HUES6 (cell line): Measurements from ENCODE around the gene ARMC2.
"Not testable (repeated sequence)": the region's sequence is repeated elsewhere in the genome, so short reads cannot be mapped to it uniquely, and the experiment has no call there.

ENCODE experiments used
- H3K27ac ChIP-seq: 2 replicates; pipeline ENCODE4 v1.7.0; 2013; ENCODE audit warnings: low read depth, mild to moderate bottlenecking, low read length, inconsistent platforms
- H3K27me3 ChIP-seq: 2 replicates; pipeline ENCODE4 v1.6.1; 2013; ENCODE audit warnings: low read length; ENCODE audit not compliant: control insufficient read depth, insufficient read depth
- H3K36me3 ChIP-seq: 2 replicates; pipeline ENCODE4 v1.6.1; 2013; ENCODE audit warnings: low read length; ENCODE audit not compliant: control insufficient read depth, insufficient read depth
- H3K4me1 ChIP-seq: 2 replicates; pipeline ENCODE4 v1.6.1; 2013; ENCODE audit warnings: low read length; ENCODE audit not compliant: control insufficient read depth, insufficient read depth
- H3K4me3 ChIP-seq: 2 replicates; pipeline ENCODE4 v1.5.1; 2013; ENCODE audit warnings: low read depth, low read length
- H3K9ac ChIP-seq: one replicate; pipeline ENCODE4 v1.6.1; 2013; ENCODE audit warnings: mild to moderate bottlenecking, low read length
- H3K9me3 ChIP-seq: 2 replicates; pipeline ENCODE4 v1.6.1; 2013; ENCODE audit warnings: low read depth, low read length; ENCODE audit not compliant: control insufficient read depth, insufficient read depth

ARMC2 gene

DNA sequence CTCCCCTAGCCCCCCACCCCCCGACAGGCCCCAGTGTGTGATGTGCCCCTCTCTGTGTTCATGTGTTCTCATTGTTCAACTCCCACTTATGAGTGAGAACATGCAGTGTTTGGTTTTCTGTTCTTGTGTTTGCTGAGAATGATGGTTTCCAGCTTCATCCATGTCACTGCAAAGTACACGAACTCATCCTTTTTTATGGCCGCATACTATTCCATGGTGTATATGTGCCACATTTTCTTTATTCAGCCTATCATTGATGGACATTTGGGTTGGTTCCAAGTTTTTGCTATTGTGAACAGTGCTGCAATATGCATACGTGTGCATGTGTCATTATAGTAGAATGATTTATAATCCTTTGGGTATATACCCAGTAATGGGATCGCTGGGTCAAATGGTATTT is 42.7 kb downstream of the ARMC2 start:
- not testable (repeated sequence) for H3K9me3 ChIP-seq, H3K27ac ChIP-seq, H3K9ac ChIP-seq, H3K4me1 ChIP-seq, H3K36me3 ChIP-seq, H3K4me3 ChIP-seq, H3K27me3 ChIP-seq

DNA sequence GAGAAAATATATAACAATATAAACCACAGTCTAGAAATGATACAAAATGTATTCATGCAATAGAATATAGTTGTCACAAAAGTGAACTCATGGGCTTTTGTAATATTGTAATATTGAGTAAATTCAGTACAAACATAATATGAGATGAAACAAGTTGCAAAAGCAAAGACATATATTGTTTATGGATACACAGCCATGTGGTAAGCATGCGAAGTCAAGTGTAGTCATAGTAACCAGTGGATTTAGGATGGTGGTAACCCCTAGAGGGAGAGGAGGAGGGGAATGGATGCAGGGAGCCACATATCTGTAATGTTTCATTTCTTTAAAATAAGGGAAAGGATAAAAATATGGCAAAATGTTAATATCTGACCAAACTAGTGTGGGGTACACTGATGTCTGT is 47.3 kb downstream of the ARMC2 start:
- no peaks in the 10 kb centered on the region for H3K27me3 ChIP-seq
- no peak overlapping the region for H3K4me3 ChIP-seq
- no peaks in the 10 kb centered on the region for H3K36me3 ChIP-seq
- H3K9me3 ChIP-seq, result no peaks in the 10 kb centered on the region
- peaks cover 14% of the 10 kb centered on the region for H3K4me1 ChIP-seq
- no peak overlapping the region for H3K27ac ChIP-seq
- no peak overlapping the region for H3K9ac ChIP-seq

DNA sequence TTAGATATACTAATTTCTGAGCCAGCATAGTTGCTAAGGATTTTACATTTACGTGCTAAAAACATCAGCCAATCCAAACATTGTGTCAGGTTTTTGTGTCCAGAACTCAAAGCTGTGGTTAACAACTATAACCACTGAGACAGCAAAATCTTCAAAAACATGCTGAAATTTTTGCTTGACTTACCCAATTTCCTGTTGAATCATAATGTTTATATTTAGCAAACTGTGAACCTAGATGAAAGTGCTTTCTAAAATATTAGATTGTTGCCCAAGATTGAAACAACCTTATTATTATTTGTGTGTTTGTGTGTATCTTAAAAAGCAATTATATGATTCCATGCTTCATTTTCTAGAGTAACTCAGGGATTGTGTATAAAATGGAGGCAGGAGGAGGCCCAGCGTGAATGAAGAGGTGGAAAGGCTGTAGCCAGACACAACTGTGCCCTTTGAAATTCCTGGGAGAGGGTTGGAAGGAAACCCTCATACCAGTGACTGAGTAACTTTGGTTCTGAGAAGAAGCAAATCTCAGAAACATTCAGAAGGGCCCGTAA is 48.0 kb downstream of the ARMC2 start:
- H3K27me3 ChIP-seq, result no peaks in the 10 kb centered on the region
- H3K9me3 ChIP-seq, result no peaks in the 10 kb centered on the region
- no peak overlapping the region for H3K9ac ChIP-seq
- peaks cover 14% of the 10 kb centered on the region for H3K4me1 ChIP-seq
- peak overlapping the region; percentile 56; the same call in 1 of the 2 replicates for H3K27ac ChIP-seq
- H3K4me3 ChIP-seq, result no peak overlapping the region
- no peaks in the 10 kb centered on the region for H3K36me3 ChIP-seq

DNA sequence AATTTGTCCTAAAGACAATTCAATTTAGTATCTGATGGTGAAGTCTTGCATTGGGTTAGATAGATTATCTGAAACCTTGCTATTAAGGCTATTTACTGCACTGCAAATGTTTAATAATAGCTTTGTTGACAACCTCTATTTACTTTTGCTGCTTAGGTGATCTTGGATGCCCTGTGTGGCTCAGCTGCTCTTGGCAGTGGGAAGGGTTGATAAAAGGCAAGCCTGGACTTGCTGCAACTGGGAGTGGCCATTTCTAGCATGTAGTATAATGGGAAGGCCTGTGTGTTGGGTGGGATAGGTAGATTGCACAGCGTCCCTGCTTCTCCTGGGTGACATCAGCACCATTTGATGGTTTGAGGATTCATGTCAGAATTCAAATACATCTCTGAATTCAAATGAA is 49.1 kb downstream of the ARMC2 start:
- Histone ChIP-seq H3K4me3 (no peak overlapping the region), H3K4me1 (peaks cover 14% of the 10 kb centered on the region)

DNA sequence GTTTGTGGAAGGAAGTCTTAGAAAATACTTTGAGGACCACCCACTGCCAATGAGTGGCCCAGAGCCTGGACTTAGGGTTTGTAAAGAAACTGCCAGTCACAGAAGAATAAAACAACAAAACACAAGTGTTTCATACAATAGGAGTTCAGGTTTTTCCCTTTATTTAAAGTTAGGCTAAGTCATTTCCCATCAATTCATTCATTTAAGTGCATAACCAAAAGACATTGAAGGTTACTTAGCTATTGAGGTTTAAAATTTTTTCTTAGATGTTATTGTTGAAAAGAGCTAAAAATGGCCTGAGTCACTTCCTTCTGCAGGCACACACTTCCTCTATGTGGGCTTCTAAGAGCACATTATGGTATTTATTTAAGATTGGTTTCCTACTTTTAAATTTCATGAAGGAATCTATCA is 54.2 kb downstream of the ARMC2 start:
- no peak overlapping the region for H3K27ac ChIP-seq
- H3K27me3 ChIP-seq, result no peaks in the 10 kb centered on the region
- H3K9ac ChIP-seq, result no peak overlapping the region
- no peaks in the 10 kb centered on the region for H3K36me3 ChIP-seq
- peaks cover 2% of the 10 kb centered on the region for H3K4me1 ChIP-seq
- H3K9me3 ChIP-seq, result no peaks in the 10 kb centered on the region
- no peak overlapping the region for H3K4me3 ChIP-seq

More for the DNA sequence above, 49.1 kb downstream of the ARMC2 start:
- Histone ChIP-seq H3K27me3 (no peaks in the 10 kb centered on the region), H3K9ac (no peak overlapping the region), H3K27ac (0 out of 2 replicates have a peak overlapping the region, but pooled peaks have one; percentile 3), H3K9me3 (no peaks in the 10 kb centered on the region), H3K36me3 (no peaks in the 10 kb centered on the region)

DNA sequence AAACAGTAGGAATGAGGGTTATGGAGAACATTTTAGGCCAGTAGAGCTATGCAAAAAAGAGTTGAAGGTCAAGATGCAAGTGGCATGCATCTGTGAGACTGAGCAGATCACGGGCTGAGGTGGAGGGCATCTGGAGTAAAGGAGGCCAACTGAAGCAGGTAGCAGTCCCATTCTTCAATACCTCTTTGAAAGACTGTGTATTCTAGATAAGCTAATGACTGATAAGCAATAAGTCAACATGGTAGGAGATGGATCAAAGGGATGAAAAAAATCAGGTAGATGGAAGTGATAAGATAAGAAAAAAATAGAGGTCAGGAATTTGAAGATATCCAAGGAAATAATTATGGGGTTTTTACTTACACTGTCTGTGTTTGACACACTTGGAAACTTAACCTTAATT is 55.6 kb downstream of the ARMC2 start:
- Histone ChIP-seq H3K4me3 (no peak overlapping the region), H3K27ac (no peak overlapping the region), H3K27me3 (no peaks in the 10 kb centered on the region), H3K4me1 (no peaks in the 10 kb centered on the region), H3K36me3 (no peaks in the 10 kb centered on the region), H3K9ac (no peak overlapping the region), H3K9me3 (no peaks in the 10 kb centered on the region)

DNA sequence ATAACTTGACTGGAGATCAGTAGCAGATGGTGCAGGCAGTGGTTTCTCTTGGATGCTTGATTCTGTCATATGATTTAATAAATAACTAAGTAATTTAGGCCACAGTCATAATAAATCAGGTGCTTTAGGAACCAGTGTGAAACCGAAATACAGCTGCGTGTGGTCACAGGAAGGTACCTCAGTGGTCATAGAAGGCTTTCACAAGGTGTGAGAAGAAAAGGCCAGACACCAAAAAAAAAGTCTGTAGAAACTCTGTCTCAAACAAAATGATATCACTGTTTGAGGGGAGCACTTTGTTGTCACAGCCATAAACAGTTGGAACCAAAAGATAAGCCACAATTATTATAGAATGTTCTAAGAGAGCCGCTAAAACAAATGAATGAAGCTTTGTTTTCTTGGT is 56.5 kb downstream of the ARMC2 start:
- H3K9me3 ChIP-seq, result no peaks in the 10 kb centered on the region
- no peak overlapping the region for H3K4me3 ChIP-seq
- H3K27me3 ChIP-seq, result no peaks in the 10 kb centered on the region
- no peak overlapping the region for H3K9ac ChIP-seq
- no peaks in the 10 kb centered on the region for H3K4me1 ChIP-seq
- H3K36me3 ChIP-seq, result no peaks in the 10 kb centered on the region
- H3K27ac ChIP-seq, result no peak overlapping the region

DNA sequence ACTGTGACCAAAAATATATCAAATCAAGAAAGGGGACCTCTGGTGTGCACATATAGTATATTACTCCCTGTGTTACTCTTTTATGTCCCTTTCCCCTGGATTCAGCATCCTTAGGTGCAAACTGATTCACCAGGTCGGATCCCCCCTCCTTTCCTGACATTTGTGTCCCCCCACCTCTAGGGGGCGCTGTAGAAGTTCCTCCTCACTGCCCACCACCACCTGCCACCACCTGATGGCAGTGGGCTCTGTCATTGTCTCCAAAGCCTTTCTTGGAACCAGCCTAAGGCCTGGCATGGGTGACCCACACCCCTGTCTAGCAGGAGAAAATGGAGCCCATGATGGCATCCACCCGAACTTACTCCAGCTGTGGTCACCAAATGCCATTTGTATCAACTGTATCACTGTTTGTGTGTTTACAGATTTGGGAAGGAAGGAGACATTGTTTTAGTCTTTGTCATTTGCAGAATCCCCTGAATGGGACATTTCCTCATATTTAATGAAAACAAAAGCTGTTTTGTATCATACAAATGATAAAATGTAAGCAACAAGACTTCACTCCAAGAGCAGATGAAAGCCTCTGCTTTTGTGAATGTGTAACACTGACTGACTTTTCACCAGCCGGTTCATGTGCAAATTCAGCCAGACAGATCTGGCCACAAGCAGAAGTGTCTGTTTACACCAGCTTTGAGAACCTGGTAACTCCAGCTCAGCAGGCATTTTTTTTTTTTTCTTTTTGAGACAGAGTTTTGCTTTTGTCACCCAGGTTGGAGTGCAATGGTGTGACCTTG is 66.2 kb downstream of the ARMC2 start:
- Histone ChIP-seq H3K9me3 (no peaks in the 10 kb centered on the region), H3K9ac (no peak overlapping the region), H3K36me3 (no peaks in the 10 kb centered on the region), H3K27ac (no peak overlapping the region), H3K4me3 (no peak overlapping the region), H3K4me1 (no peaks in the 10 kb centered on the region), H3K27me3 (no peaks in the 10 kb centered on the region)

DNA sequence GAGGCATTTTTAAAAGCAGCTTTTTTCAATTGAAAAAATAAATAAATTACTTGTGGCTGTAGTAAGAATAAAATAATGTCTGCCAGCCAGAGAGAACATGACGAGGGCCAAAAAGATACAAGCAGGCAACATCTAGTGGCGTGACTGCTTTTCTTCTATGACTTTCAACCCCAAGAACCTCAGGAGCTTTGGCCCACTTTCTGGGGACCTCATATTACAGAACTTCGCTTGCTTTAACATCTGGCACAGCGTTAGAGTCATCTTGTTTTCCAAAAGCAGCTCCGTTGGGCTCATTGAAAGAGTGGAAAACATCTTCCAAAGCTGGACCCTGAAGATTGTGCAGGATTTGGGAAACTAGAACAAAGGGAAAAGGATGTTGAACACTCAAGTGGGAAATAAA is 67.0 kb downstream of the ARMC2 start:
- Histone ChIP-seq H3K27ac (no peak overlapping the region), H3K27me3 (no peaks in the 10 kb centered on the region), H3K4me3 (no peak overlapping the region), H3K9me3 (no peaks in the 10 kb centered on the region), H3K9ac (no peak overlapping the region), H3K36me3 (no peaks in the 10 kb centered on the region), H3K4me1 (peaks cover 1% of the 10 kb centered on the region)

DNA sequence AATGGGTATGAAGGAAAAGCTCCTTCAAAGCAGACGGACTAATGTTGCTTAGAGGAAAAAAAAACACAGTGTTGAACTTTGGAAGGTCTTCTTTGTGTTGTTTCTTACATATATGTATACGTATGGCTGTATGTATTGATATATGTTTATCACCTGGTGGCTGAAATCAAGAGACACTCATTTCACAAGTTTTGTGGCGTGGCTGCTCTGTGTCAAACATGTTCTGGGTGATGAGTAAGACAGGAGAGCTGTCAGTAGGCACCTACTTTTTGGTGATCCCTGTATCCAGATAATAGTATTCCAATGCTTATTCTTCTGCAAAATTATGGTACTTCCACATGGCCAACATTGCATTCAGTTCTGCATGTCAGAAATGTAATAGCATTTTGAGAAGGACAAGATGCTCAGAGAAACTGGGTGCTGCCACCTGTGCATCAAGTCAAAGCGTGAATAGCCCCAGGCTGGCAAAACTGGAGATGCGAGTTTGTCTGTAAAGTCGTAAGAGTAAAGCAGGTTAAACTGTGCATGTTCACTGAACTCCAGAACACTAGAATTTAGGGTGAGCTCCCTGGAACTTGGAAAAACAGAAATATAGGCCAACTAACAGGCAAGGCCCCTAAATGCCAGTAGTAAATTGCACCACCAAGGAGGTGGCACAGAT is 67.9 kb downstream of the ARMC2 start:
- Histone ChIP-seq H3K27ac (no peak overlapping the region), H3K27me3 (no peaks in the 10 kb centered on the region), H3K36me3 (no peaks in the 10 kb centered on the region), H3K4me1 (peaks cover 10% of the 10 kb centered on the region), H3K9ac (no peak overlapping the region), H3K9me3 (no peaks in the 10 kb centered on the region), H3K4me3 (no peak overlapping the region)

DNA sequence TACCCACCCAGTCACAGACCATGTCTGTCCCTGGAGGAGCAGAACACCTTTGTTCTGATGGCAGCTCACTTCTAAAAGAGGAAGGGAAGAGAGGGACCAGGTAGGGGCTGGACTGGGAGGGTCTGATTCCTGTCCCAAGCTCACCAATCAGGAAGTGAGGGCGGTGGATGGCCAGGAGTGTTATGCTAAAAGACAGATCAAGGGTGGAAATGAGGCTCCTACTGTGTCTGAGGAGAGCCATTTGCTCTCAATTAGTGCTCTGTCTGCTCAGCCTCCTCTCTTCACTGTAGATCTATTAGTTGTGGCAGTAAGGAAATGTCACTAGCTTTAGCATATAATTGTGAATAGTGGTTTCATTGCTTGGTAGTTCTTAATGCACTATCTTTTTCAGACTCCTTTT is 72.5 kb downstream of the ARMC2 start:
- peak overlapping the region; percentile 44; the same call in 1 of the 2 replicates for H3K27ac ChIP-seq
- H3K4me1 ChIP-seq, result peaks cover 36% of the 10 kb centered on the region
- peak overlapping the region; percentile 3 for H3K9ac ChIP-seq
- H3K9me3 ChIP-seq, result no peaks in the 10 kb centered on the region
- H3K4me3 ChIP-seq, result 0 out of 2 replicates have a peak overlapping the region, but pooled peaks have one; percentile 2
- no peaks in the 10 kb centered on the region for H3K36me3 ChIP-seq
- no peaks in the 10 kb centered on the region for H3K27me3 ChIP-seq
